Measurements from ENCODE around the gene CCDC102A. TPM values are rescaled to one million over a fixed set of nuclear protein-coding genes. Genes with fewer than 3 reads are reported as not detected.

The CCDC102A gene
- polyA plus RNA-seq, 2 of the 4 experiments (the other 2 are of a cell fraction), result 8.0 to 8.3 TPM

DNA sequence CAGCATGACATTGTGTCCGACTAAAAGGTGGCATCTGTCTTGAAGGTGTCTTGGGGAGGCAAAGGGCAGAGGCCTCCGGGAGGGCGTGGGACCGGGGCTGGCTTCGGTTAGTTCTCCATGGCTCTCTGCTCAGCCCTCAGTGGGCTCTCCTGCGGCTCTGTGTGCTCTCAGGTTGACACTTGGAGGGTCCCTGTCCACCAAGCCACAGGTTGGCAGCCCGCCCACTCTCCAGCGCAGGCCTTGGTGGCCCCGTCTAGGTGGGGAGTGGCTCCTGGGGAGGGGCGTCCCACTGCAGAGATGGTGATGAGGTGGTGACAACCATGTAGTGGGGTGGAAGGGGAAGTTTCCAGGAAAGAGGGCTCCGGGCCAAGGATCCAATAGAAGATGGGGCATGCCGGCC, 37.7 kb upstream of the CCDC102A start:
- FAIRE-seq (no peak), DNase-seq (ENCODE audit: low read depth in 1 of 2, low spot score in 1 of 2) (no peak), ATAC-seq (no peak)
- H3K27ac ChIP-seq, result no peak overlapping the region
- POLR2A ChIA-PET, result no interaction called here
- H3K4me1 ChIP-seq, result peaks cover 3% of the 10 kb centered on the region; the same call in 2 of the 3 replicates
- H3K4me3 ChIP-seq, result no peak overlapping the region
- H3K4me2 ChIP-seq, result no peak overlapping the region
- CTCF ChIA-PET, result interaction anchor here (1.2 to 35.2 kb wide), 6 partner anchors 8 to 156 kb away, joined by 3 to 785 read pairs (median 58); no protein-coding TSS in a partner anchor
- no peaks in the 10 kb centered on the region for H3K9me3 ChIP-seq
- TF ChIP-seq ZNF302 (CRISPR knock-in tag; IDR thresholded peaks at IDR 0.05), result no peak
- TF ChIP-seq HOXB13 (CRISPR knock-in tag; IDR thresholded peaks at IDR 0.05; ENCODE audit: low read depth), result no peak
- TF ChIP-seq, protein P1, sequence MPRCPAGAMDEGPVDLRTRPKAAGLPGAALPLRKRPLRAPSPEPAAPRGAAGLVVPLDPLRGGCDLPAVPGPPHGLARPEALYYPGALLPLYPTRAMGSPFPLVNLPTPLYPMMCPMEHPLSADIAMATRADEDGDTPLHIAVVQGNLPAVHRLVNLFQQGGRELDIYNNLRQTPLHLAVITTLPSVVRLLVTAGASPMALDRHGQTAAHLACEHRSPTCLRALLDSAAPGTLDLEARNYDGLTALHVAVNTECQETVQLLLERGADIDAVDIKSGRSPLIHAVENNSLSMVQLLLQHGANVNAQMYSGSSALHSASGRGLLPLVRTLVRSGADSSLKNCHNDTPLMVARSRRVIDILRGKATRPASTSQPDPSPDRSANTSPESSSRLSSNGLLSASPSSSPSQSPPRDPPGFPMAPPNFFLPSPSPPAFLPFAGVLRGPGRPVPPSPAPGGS (IDR thresholded peaks at IDR 0.05), result no peak
- TF ChIP-seq, protein P2, sequence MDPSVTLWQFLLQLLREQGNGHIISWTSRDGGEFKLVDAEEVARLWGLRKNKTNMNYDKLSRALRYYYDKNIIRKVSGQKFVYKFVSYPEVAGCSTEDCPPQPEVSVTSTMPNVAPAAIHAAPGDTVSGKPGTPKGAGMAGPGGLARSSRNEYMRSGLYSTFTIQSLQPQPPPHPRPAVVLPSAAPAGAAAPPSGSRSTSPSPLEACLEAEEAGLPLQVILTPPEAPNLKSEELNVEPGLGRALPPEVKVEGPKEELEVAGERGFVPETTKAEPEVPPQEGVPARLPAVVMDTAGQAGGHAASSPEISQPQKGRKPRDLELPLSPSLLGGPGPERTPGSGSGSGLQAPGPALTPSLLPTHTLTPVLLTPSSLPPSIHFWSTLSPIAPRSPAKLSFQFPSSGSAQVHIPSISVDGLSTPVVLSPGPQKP (IDR thresholded peaks at IDR 0.05; ENCODE audit: low read depth, low read length), result no peak
- TF ChIP-seq, protein P3, sequence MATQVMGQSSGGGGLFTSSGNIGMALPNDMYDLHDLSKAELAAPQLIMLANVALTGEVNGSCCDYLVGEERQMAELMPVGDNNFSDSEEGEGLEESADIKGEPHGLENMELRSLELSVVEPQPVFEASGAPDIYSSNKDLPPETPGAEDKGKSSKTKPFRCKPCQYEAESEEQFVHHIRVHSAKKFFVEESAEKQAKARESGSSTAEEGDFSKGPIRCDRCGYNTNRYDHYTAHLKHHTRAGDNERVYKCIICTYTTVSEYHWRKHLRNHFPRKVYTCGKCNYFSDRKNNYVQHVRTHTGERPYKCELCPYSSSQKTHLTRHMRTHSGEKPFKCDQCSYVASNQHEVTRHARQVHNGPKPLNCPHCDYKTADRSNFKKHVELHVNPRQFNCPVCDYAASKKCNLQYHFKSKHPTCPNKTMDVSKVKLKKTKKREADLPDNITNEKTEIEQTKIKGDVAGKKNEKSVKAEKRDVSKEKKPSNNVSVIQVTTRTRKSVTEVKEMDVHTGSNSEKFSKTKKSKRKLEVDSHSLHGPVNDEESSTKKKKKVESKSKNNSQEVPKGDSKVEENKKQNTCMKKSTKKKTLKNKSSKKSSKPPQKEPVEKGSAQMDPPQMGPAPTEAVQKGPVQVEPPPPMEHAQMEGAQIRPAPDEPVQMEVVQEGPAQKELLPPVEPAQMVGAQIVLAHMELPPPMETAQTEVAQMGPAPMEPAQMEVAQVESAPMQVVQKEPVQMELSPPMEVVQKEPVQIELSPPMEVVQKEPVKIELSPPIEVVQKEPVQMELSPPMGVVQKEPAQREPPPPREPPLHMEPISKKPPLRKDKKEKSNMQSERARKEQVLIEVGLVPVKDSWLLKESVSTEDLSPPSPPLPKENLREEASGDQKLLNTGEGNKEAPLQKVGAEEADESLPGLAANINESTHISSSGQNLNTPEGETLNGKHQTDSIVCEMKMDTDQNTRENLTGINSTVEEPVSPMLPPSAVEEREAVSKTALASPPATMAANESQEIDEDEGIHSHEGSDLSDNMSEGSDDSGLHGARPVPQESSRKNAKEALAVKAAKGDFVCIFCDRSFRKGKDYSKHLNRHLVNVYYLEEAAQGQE (IDR thresholded peaks at IDR 0.05), result no peak
- no peak for TF ChIP-seq KDM1A (IDR thresholded peaks at IDR 0.05; ENCODE audit: low read depth)
- 80% methylated on average over 7 of the region's 12 CpGs for WGBS (ENCODE audit: missing lambda C conversion rate)

DNA sequence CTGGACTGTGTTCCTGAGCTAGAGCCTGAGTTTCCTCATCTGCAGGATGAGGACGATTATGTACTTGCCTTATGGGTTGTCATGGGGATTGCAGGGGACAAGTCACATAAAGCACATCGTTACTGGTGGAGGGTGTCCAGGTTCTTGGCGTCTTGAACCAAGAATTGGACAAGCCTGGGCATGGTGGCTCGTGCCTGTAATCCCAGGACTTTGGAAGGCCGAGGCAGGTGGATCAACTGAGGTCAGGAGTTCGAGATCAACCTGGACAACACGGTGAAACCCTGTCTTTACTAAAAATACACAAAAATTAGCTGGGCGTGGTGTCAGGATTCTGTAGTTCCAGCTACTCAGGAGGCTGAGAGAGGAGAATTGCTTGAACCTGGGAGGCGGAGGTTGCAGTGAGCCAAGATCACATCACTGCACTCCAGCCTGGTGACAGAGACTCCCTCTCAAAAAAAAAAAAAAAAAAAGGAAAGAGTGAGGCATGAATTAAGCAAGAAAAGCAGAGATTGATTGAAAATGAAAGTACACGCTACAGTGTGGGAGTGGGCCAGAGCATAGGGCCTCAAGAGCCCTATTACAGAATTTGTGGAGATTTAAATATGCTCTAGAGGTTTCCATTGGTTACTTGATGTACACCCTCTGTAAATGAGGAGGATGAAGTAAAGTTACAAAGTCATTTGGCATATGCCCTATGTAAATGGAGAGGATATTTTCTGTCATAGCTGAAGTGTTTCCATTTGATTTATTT, 36.8 kb upstream of the CCDC102A start:
- TF ChIP-seq HOXA7 (CRISPR knock-in tag; IDR thresholded peaks at IDR 0.05) (no peak), HOXB13 (CRISPR knock-in tag; IDR thresholded peaks at IDR 0.05; ENCODE audit: low read depth) (no peak), ZFP36 (IDR thresholded peaks at IDR 0.05; ENCODE audit: borderline replicate concordance, partially characterized antibody) (no peak), MYC (IDR thresholded peaks at IDR 0.05; ENCODE audit: borderline replicate concordance, low read length) (no peak), TFCP2L1 (CRISPR knock-in tag; IDR thresholded peaks at IDR 0.05) (no peak), HEYL (CRISPR knock-in tag; IDR thresholded peaks at IDR 0.05) (no peak), NR3C1 (IDR thresholded peaks at IDR 0.05) (no peak), CHD2 (IDR thresholded peaks at IDR 0.05; ENCODE audit: low read length, partially characterized antibody) (no peak), BHLHE40 (IDR thresholded peaks at IDR 0.05; ENCODE audit: low read depth, low read length) (no peak)
- TF ChIP-seq, protein P4, sequence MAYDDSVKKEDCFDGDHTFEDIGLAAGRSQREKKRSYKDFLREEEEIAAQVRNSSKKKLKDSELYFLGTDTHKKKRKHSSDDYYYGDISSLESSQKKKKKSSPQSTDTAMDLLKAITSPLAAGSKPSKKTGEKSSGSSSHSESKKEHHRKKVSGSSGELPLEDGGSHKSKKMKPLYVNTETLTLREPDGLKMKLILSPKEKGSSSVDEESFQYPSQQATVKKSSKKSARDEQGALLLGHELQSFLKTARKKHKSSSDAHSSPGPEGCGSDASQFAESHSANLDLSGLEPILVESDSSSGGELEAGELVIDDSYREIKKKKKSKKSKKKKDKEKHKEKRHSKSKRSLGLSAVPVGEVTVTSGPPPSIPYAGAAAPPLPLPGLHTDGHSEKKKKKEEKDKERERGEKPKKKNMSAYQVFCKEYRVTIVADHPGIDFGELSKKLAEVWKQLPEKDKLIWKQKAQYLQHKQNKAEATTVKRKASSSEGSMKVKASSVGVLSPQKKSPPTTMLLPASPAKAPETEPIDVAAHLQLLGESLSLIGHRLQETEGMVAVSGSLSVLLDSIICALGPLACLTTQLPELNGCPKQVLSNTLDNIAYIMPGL (CRISPR knock-in tag; IDR thresholded peaks at IDR 0.05; ENCODE audit: borderline replicate concordance), result no peak
- TF ChIP-seq, protein P1 (IDR thresholded peaks at IDR 0.05), result no peak
- ChIA-PET POLR2A (interaction anchor here (0.8 kb wide), 1 partner anchor 162 kb away, joined by 3 read pairs; the partner anchor contains the start of gene KATNB1), CTCF (interaction anchor here (0.8 to 35.2 kb wide), 7 partner anchors 9 to 142 kb away, joined by 3 to 785 read pairs (median 7); no protein-coding TSS in a partner anchor)
- DNase-seq (ENCODE audit: low read depth in 1 of 2, low spot score in 1 of 2) (no peak), ATAC-seq (no peak), FAIRE-seq (no peak)
- Histone ChIP-seq H3K9me3 (no peaks in the 10 kb centered on the region), H3K27ac (no peak overlapping the region), H3K4me1 (peaks cover 3% of the 10 kb centered on the region; the same call in 2 of the 3 replicates), H3K4me3 (no peak overlapping the region), H3K4me2 (no peak overlapping the region)
- 60% methylated on average over 10 of the region's 10 CpGs for WGBS (ENCODE audit: missing lambda C conversion rate)

Data from A549 (cell line).